ENCODE data around the gene CTDSPL.

Gene CTDSPL

GRCh38 chr3:37945807-37946530 lies 84.3 kb downstream of the CTDSPL start:
- DNase-seq (ENCODE audit: insufficient read length) (no peak), FAIRE-seq (no peak)
- TF ChIP-seq POLR2A (IDR thresholded peaks at IDR 0.05; ENCODE audit: low read depth, low read length) (no peak), POLR2AphosphoS5 (IDR thresholded peaks at IDR 0.05; ENCODE audit: low read depth, low read length) (no peak), TAF1 (IDR thresholded peaks at IDR 0.05; ENCODE audit: borderline replicate concordance, low read depth, low read length) (no peak)

- FAIRE-seq (no peak), DNase-seq (ENCODE audit: insufficient read length) (no peak)
- TF ChIP-seq TAF1 (IDR thresholded peaks at IDR 0.05; ENCODE audit: borderline replicate concordance, low read depth, low read length) (no peak), POLR2AphosphoS5 (IDR thresholded peaks at IDR 0.05; ENCODE audit: low read depth, low read length) (no peak), POLR2A (IDR thresholded peaks at IDR 0.05; ENCODE audit: low read depth, low read length) (no peak)
Observed at GRCh38 chr3:37946531-37946889, 84.8 kb downstream of the CTDSPL start.

GRCh38 chr3:37949866-37950265 lies 88.2 kb downstream of the CTDSPL start:
- no peak for DNase-seq (ENCODE audit: insufficient read length)
- FAIRE-seq = no peak
- TF ChIP-seq POLR2AphosphoS5 (IDR thresholded peaks at IDR 0.05; ENCODE audit: low read depth, low read length) (no peak), TAF1 (IDR thresholded peaks at IDR 0.05; ENCODE audit: borderline replicate concordance, low read depth, low read length) (no peak), POLR2A (IDR thresholded peaks at IDR 0.05; ENCODE audit: low read depth, low read length) (no peak)

GRCh38 chr3:37952564-37952963 lies 90.9 kb downstream of the CTDSPL start:
- TF ChIP-seq POLR2AphosphoS5 (IDR thresholded peaks at IDR 0.05; ENCODE audit: low read depth, low read length) (no peak), TAF1 (IDR thresholded peaks at IDR 0.05; ENCODE audit: borderline replicate concordance, low read depth, low read length) (no peak), POLR2A (IDR thresholded peaks at IDR 0.05; ENCODE audit: low read depth, low read length) (no peak)
- no peak for DNase-seq (ENCODE audit: insufficient read length)
- FAIRE-seq = no peak

GRCh38 chr3:37953226-37953625 lies 91.5 kb downstream of the CTDSPL start:
- TF ChIP-seq POLR2AphosphoS5 (IDR thresholded peaks at IDR 0.05; ENCODE audit: low read depth, low read length) = no peak
- TF ChIP-seq TAF1 (IDR thresholded peaks at IDR 0.05; ENCODE audit: borderline replicate concordance, low read depth, low read length) = no peak
- TF ChIP-seq POLR2A (IDR thresholded peaks at IDR 0.05; ENCODE audit: low read depth, low read length) = no peak
- DNase-seq (ENCODE audit: insufficient read length) = no peak
- no peak for FAIRE-seq

GRCh38 chr3:37953707-37954394 lies 92.2 kb downstream of the CTDSPL start:
- TF ChIP-seq POLR2AphosphoS5 (IDR thresholded peaks at IDR 0.05; ENCODE audit: low read depth, low read length) (no peak), POLR2A (IDR thresholded peaks at IDR 0.05; ENCODE audit: low read depth, low read length) (no peak)
- FAIRE-seq = no peak
- no peak for DNase-seq (ENCODE audit: insufficient read length)

GRCh38 chr3:37954881-37955280 lies 93.2 kb downstream of the CTDSPL start:
- FAIRE-seq (no peak), DNase-seq (ENCODE audit: insufficient read length) (no peak)
- TF ChIP-seq POLR2A (IDR thresholded peaks at IDR 0.05; ENCODE audit: low read depth, low read length) (no peak), TAF1 (IDR thresholded peaks at IDR 0.05; ENCODE audit: borderline replicate concordance, low read depth, low read length) (no peak), POLR2AphosphoS5 (IDR thresholded peaks at IDR 0.05; ENCODE audit: low read depth, low read length) (no peak)

- no peak for TF ChIP-seq TAF1 (IDR thresholded peaks at IDR 0.05; ENCODE audit: borderline replicate concordance, low read depth, low read length)
- DNase-seq (ENCODE audit: insufficient read length) (no peak), FAIRE-seq (no peak)
Observed at GRCh38 chr3:37955918-37956707, 94.4 kb downstream of the CTDSPL start.

- no peak for DNase-seq (ENCODE audit: insufficient read length)
- TF ChIP-seq TAF1 (IDR thresholded peaks at IDR 0.05; ENCODE audit: borderline replicate concordance, low read depth, low read length) (no peak), POLR2A (IDR thresholded peaks at IDR 0.05; ENCODE audit: low read depth, low read length) (no peak), POLR2AphosphoS5 (IDR thresholded peaks at IDR 0.05; ENCODE audit: low read depth, low read length) (no peak)
- no peak for FAIRE-seq
Observed at GRCh38 chr3:37956723-37957538, 95.3 kb downstream of the CTDSPL start.

GRCh38 chr3:37957539-37957936 lies 95.9 kb downstream of the CTDSPL start:
- no peak for DNase-seq (ENCODE audit: insufficient read length)
- FAIRE-seq = no peak
- TF ChIP-seq POLR2AphosphoS5 (IDR thresholded peaks at IDR 0.05; ENCODE audit: low read depth, low read length) (no peak), POLR2A (IDR thresholded peaks at IDR 0.05; ENCODE audit: low read depth, low read length) (no peak), TAF1 (IDR thresholded peaks at IDR 0.05; ENCODE audit: borderline replicate concordance, low read depth, low read length) (no peak)

Measured in GM12892 (cell line).